ENCODE measurements around the gene ATP1A1. TPM values are rescaled to one million over a fixed set of nuclear protein-coding genes. Genes with fewer than 3 reads are reported as not detected.

ATP1A1 gene
- total and polyA plus RNA-seq, 9 of the 15 experiments (the other 6 are each of a cell fraction or from before 2014, with no cell fraction given), result 99.3 to 513 (median 234) TPM

- peaks cover 99% of the 10 kb centered on the region for H3K36me3 ChIP-seq (ENCODE audit: control insufficient read depth, insufficient read depth, low read length)
- intact Hi-C loops (cut with micrococcal nuclease) (no loop called here), in situ Hi-C loops (cut with MboI) (no loop called here)
- no peak for DNase-seq (ENCODE audit: extremely low read depth in 1 of 4, low spot score in 3 of 4)
- H3K9me1 ChIP-seq (ENCODE audit: control insufficient read depth, insufficient read depth, low read length), result no peaks in the 10 kb centered on the region
- H3K4me2 ChIP-seq (ENCODE audit: insufficient read depth, low read length), result no peak overlapping the region
- no peaks in the 10 kb centered on the region for H3K27me3 ChIP-seq (ENCODE audit: control insufficient read depth in 2 of 2, insufficient read depth in 2 of 2, low read length in 2 of 2)
- no peak overlapping the region for H3K4me3 ChIP-seq
- ATAC-seq, result no peak
- H3K9ac ChIP-seq (ENCODE audit: insufficient read depth in 1 of 2, low read depth in 2 of 2, low read length in 2 of 2), result no peak overlapping the region
- no peak overlapping the region for H3K27ac ChIP-seq (ENCODE audit: extremely low read depth, low read depth, low read length)
- WGBS (ENCODE audit: insufficient coverage, low coverage, missing lambda C conversion rate), result 87% methylated on average over 4 of the region's 4 CpGs
- CTCF ChIA-PET (ENCODE audit: low intra/inter-chr PET ratio), result no interaction called here
- no peak for TF ChIP-seq TSHZ1 (CRISPR knock-in tag; IDR thresholded peaks at IDR 0.05)
- TF ChIP-seq FOXA3 (CRISPR knock-in tag; conservative IDR thresholded peaks at IDR 0.05 in 1 of 2, IDR thresholded peaks at IDR 0.05 in 1 of 2), result no peak
- no peak for TF ChIP-seq RBM39 (optimal IDR thresholded peaks at IDR 0.05; ENCODE audit: low read depth, low read length)
- no peak for TF ChIP-seq ZNF785 (CRISPR knock-in tag; IDR thresholded peaks at IDR 0.05)
- TF ChIP-seq PYGO2 (tag; IDR thresholded peaks at IDR 0.05), result no peak
- no peak for TF ChIP-seq XRCC5 (IDR thresholded peaks at IDR 0.05; ENCODE audit: low read depth, low read length)
- BruUV-seq (replicated peaks), result no TSS peak
- FAIRE-seq, result no peak
- no peaks in the 10 kb centered on the region for H3K4me1 ChIP-seq (replicated peaks in 1 of 2; ENCODE audit: control insufficient read depth in 2 of 2, insufficient read depth in 2 of 2, low read length in 2 of 2)
- no peaks in the 10 kb centered on the region for H3K9me3 ChIP-seq (replicated peaks; ENCODE audit: control insufficient read depth, insufficient read depth, low read depth, low read length)
- no peaks in the 10 kb centered on the region for H4K20me1 ChIP-seq (replicated peaks; ENCODE audit: control insufficient read depth, insufficient read depth, low read length)
- no peak overlapping the region for H2AFZ ChIP-seq (ENCODE audit: low read depth, low read length)
- H3K79me2 ChIP-seq (ENCODE audit: control insufficient read depth, insufficient read depth, low read length), result no peaks in the 10 kb centered on the region
- POLR2A ChIA-PET, result interaction anchor here (0.7 to 4.0 kb wide), 4 partner anchors 8 to 60 kb away, joined by 5 to 18 read pairs (median 10); no protein-coding TSS in a partner anchor
Observed at GRCh38 chr1:116394270-116394669, 21.2 kb downstream of the ATP1A1 start.
